ENCODE results near the gene THYN1.

The THYN1 gene

GRCh38 chr11:134223121-134223520, 30.0 kb downstream of the THYN1 start:
- no peak for DNase-seq (ENCODE audit: low read depth in 3 of 3)

GRCh38 chr11:134216816-134217215, 36.3 kb downstream of the THYN1 start:
- DNase-seq (ENCODE audit: low read depth in 3 of 3): no peak

GRCh38 chr11:134215836-134216235, 37.3 kb downstream of the THYN1 start:
- DNase-seq (ENCODE audit: low read depth in 3 of 3): no peak

- DNase-seq (ENCODE audit: low read depth in 3 of 3): peak; percentile 32 to 54 (median 42)
These were observed 45.5 kb downstream of the THYN1 start for GRCh38 chr11:134207538-134208239.

GRCh38 chr11:134206185-134206584, 47.0 kb downstream of the THYN1 start:
- DNase-seq (ENCODE audit: low read depth in 3 of 3): no peak

GRCh38 chr11:134205729-134206128, 47.4 kb downstream of the THYN1 start:
- no peak for DNase-seq (ENCODE audit: low read depth in 3 of 3)

- no peak for DNase-seq (ENCODE audit: low read depth in 3 of 3)
These were observed 50.5 kb downstream of the THYN1 start for GRCh38 chr11:134202661-134203060.

DNA sequence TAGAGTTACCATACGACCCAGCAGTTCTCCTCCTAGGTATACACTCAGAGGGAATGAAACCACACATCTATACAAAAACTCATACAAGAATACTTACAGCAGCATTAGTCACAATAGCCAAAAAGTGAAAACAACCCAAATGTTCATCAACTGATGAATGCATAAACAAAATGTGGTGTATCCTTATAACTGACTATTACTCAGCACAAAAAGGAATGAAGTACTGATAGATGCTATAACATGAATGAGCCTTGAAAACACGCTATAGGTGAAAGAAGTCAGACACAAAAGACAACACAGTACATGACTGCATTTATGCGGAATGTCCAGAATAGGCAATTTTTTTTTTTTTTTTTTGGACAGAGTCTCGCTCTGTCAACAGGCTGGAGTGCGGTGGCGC, 52.5 kb downstream of the THYN1 start:
- no peak for DNase-seq (ENCODE audit: low read depth in 3 of 3)

- DNase-seq (ENCODE audit: low read depth in 3 of 3): no peak
These were observed 53.6 kb downstream of the THYN1 start for GRCh38 chr11:134199531-134199930.
